GM18505 (cell line): ENCODE results near the gene FLRT2.

Experiments used
- ATAC-seq: cut with Tn5 transposase; IDR thresholded peaks from one replicate; pipeline ENCODE4 v1.9.1; 2021; ENCODE audit not compliant: unreplicated experiment
- POLR2A ChIP-seq: IDR thresholded peaks from 4 replicates; pipeline ENCODE4 v1.6.1; 2011; ENCODE audit warnings: borderline replicate concordance; ENCODE audit not compliant: insufficient read depth, insufficient read length; ENCODE audit errors: extremely low read depth

Gene FLRT2

DNA sequence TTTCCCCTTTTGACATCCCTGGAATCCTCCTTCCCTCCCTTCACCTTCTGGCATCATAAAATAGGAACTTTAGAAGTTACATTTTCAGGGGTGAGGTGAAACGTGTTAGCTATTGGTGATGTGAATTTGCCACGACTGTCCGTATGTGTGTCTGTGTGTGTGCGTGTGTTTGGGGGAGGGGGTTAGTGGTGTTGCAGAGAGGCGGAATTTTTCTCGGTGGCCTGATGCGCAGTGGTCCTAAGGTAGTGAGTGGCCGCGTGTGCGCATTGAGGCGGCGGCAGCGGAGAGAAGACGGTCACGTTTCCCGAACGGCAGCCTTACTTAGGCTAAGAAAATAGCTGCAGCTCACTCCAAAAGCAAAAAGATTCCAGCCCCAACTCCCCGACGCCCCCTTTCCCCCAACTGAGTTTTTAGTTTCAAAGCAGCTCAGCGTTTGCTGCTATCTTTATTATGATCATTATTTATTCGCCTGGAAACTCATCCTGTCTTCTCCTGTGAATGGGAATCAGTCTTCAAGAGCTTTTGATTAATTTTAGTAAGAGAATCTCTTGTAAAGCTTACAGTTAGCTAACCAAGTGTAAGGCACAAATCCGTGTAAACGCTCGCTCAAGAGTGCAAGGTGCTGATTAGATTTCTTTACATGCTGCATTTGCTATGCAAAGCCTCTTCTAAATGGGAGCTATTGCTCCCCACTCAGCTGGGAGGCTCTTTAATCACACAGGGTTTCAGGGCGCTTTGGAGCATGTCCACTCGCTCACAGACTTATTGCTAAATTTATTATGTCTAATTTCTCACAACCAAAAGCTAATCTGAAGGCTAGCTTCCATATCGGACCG lies 4.7 kb downstream of the FLRT2 start:
- ATAC-seq = no peak
- no peak for TF ChIP-seq POLR2A

DNA sequence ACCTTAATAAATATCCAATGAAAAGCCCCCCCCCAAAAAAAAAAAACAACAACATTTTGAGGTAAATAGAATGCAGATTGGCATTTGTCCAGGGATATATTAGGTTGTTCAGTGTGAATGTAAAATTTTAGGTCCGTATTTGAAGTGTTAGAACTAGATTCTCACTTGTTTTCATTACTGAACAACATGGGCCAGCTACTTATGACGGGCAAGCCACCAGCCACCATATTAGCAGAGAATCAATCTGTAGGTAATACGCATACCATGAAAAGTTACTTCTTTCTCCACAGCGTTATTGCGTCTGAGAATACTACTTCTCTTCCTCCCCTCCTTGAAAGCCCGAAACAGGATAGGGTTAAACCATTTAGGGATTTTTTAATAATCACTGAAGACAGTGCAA lies 5.4 kb downstream of the FLRT2 start:
- no peak for TF ChIP-seq POLR2A
- no peak for ATAC-seq

DNA sequence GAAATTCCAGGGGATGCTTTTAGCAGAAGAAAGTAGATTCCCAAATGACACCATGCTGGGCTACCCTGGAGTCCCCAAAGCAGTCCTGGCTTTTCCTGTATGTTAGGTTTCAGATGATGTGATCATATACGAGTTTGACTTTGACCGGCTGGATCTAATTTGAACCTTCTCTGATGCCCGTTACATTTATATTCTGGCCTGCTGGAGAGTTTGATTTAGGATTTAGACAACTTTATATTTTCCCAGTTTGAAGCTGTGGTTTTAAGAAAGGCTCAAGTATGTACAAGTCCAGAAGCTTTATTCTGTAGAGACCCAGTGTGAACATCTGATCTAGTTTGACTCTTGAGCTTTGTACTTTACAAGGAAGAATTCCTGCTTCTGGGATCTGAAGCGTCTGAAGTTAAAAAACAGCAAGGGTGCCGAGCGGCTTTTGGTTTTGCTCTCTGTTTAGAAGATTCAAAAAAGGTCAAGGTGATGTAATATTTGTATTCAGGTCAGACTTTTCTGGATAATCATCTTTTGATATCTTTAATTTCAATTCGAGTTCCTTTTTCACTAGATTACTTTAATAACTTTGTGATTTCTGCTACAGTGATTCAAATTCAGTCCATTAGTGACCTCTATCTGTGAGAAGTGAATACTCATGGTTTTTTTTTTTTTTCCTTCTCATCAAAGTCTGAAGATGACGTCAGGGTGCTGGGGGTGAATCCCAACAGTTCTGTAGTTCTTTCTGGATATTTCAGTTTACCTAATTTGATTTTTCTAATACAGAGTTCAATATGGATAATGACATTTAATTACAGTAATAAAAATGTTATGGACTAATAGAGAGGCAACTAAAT lies 6.3 kb downstream of the FLRT2 start:
- no peak for ATAC-seq
- no peak for TF ChIP-seq POLR2A

DNA sequence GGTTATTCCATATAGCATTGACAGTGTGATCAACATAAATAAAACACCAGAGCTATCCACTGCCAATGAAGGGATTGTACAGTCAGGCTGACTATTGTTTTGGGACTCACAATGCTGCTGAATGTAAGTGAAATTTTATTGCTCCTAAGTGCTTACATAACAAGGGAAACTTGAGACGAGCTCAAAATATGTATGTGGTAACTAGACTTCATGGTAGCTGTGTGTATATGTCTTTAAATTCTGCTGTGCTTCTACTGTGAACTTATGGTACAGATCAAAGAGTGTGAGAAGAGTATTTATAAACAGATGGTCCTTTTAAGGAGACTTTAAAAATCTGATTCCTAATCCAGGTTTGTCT lies 6.9 kb downstream of the FLRT2 start:
- ATAC-seq = no peak
- no peak for TF ChIP-seq POLR2A

DNA sequence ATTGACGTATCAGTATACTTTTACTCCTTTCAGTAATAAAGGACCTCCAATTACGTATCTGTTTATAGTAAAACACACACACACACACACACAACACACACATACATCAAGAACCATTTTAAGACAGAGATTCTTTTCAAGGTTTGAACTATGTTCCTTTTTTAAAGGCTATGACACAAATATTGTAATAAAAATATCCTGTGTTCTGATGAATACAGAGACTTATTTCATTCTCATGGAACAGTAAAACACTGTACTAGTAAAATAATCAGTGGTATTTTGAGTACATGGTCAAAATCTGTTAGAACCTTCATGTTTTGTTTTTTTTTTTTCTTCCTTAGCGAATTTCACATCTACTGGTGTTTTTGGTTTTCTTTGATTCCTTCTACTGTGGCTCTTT lies 7.6 kb downstream of the FLRT2 start:
- TF ChIP-seq POLR2A = no peak
- ATAC-seq = no peak

DNA sequence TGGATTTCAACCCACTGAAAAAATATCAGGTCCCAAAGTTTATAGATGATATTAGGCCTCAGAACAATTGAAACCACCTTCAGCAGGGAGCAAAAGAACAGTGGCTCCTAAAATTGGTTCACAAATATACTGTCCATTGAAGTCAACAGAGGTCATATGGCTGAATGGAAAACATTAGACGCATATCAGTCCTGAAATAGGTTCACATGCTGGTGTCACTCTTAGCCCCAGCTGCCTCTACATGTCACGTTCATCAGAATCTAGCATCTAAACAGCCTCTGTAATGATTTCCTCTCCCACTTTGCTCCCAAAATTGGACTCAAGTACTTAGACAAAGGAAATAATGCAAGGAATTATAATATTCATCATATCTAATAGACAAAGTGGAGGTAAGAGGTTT lies 8.7 kb downstream of the FLRT2 start:
- TF ChIP-seq POLR2A = no peak
- no peak for ATAC-seq

DNA sequence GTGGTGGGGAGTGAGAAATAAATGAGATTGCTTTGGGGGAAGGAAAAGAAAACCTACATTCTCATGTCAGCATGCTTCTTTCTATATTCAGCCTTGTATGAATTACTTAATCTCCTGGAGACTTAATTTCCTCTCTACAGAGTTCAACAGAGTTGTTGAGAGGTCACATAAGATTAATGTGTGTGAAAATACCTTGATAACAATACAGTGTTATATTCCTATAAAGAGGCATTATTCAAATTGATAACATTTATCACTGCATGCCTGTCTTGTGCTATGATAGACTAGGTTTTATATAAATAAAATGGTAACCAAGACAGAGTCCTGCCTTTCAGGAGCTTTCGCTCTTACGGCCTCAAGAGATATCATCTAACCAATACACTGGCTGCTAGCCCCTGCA lies 9.6 kb downstream of the FLRT2 start:
- no peak for TF ChIP-seq POLR2A
- ATAC-seq = no peak

DNA sequence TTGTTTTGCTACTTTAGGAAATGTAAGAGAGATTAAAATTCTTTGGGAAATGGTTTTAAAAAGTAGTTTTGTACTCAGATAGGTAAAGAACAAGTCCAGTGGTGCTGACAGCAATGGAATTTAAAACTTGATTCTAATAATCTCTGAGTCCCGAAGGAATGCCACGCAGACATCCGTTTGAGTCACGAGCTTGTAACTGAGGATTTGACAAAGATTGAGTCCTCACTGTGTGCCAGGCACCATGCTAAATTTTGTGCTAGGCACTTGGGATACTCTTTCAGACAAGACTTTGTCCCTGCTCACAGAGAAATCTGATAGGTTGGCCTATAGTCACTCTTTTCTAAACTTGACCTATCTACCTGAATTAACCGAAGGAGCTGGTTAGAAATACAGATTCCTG lies 12.7 kb downstream of the FLRT2 start:
- ATAC-seq = no peak
- TF ChIP-seq POLR2A = no peak

DNA sequence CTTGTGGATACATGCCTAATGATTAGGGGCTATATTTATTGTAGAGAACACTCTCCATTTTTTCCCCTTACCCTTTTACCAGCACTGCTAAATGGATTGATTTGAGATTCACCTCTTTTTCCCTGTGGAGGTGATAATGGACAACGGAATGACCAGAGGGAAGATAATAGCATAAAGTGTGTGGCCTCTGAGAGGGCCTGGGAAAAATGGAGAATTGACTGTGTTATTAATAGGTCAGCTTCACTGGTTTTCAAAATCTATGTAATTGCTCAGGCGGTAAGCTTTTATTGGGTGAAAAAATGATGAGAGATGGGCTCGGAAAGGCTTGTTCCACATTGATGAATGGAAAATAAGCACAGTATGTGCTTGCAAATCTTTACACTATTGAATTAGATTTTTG lies 15.8 kb downstream of the FLRT2 start:
- no peak for ATAC-seq

DNA sequence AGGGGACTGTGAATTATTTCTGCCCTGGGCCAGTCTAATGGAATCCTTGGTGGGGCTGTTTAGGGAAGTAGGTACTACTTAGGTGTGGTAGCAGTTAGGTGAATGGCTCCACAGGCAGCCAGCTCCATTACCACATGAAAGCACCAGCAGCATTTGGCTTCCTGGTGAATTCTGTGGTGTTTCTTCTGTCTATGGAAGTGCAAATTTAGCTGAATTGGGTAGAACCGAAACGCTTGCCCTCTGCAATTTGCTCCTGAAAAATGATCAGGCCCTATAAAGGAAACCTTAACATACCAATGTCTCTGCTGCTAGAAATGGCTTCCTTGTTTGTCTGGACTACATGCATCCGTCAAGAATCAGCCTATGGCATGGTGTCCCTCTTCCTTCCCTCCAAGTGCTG lies 16.4 kb downstream of the FLRT2 start:
- no peak for ATAC-seq
- no peak for TF ChIP-seq POLR2A

More for the DNA sequence above, 15.8 kb downstream of the FLRT2 start:
- no peak for TF ChIP-seq POLR2A

DNA sequence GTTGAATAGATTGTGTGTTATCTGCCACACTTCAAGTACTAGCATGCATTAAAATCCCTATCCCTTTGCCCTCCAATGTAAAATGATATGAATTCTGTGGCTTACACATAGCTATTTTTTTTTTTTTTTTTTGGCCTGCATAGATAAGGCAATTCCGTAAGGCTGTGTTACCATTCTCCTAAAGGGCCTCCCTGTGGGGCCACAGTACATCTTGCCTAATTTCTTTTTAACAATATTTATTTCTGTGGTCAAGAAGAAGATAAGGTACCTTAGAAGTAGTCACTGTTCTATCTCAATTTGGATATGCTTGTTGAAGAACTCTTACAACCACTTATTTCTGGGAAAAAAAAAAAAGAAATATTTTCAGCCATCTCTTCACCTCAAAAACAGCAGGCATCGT lies 19.8 kb downstream of the FLRT2 start:
- ATAC-seq = no peak

DNA sequence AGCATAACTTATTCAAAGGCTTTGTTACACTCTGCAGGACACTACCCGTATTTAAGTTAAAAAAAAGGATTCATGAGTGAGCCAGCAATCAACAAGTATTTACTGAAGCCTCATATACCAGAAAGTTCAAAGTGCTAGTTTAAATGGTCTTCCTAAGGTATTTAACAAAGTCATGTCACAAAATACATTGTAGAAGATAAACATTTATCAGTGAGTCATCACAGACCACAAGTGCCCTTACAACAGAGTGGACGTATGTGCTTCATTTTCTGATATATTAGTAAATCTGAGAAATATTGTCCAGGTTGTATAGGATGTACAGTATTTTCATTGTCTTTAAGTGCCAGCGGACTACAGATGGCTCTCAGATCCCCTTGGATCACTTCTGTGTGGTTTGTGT lies 24.2 kb downstream of the FLRT2 start:
- ATAC-seq = no peak
- TF ChIP-seq POLR2A = no peak

More for the DNA sequence above, 19.8 kb downstream of the FLRT2 start:
- TF ChIP-seq POLR2A = no peak

DNA sequence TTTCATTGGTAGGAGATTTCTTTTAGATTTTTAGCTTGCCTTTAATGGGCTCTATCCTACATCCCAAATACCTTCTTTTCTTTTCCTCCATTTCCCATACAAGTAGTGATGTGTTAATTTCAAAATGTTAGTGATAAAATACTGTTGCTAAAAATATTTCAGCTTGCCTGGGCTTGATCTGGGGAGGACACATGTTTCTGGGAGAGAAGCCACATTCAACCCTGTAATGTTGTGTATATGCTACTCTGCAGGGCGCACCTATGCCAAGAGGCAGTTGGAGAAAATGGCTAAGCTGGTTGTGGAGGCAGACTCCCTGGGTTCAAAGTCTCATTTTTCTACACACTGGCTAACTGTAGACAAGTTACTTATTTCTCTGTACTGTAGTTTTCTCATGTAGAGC lies 26.3 kb downstream of the FLRT2 start:
- ATAC-seq = no peak
- no peak for TF ChIP-seq POLR2A

DNA sequence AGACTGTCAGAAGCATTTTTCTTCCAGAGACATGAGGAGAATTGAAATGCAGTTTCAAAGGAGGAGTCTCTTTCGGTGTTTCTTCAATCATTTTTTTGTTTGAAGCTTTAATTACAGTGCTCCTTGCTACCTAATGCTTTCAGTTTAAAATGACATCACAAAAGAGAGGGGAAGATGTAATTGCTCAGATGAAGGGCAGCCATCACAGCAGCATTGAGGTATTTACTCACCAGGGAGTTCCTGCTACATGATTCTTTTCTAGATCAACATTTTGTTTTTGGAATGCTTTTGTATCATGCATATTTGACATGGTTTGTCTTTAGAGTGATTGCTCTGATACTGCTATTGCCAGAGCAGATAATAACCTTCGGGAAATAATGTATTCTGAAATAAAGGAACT lies 28.6 kb downstream of the FLRT2 start:
- ATAC-seq = no peak
- TF ChIP-seq POLR2A = no peak

DNA sequence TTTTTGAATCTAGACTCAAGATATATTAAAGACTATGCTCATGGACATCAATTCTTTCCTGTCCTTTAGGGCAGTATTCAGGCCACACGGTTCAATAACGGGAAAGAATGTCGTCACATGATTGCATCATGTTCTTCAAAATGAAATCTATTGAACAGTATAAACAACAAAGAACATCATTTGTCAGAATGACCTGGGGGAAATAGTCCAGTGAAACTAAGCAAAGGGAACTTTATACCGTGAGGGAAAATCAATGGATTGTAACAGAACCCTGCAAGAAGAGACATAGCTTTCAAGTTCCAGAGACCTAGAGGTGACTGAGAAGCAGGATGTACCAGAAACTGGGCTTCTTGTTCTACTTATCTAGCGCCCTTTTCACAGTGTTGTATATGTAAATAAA lies 32.7 kb downstream of the FLRT2 start:
- no peak for TF ChIP-seq POLR2A
- no peak for ATAC-seq
